ENCODE results near the gene CARHSP1. TPM values are rescaled to one million over a fixed set of nuclear protein-coding genes. Genes with fewer than 3 reads are reported as not detected.
A peak's percentile ranks its signal among the peaks of the same experiment; 100 is the strongest.
"Not testable (repeated sequence)": the region's sequence is repeated elsewhere in the genome, so short reads cannot be mapped to it uniquely, and the experiment has no call there.

CARHSP1 gene
- total and polyA plus RNA-seq, 9 of the 15 experiments (the other 6 are each of a cell fraction or from before 2014, with no cell fraction given) = 5.8 to 114 (median 41.1) TPM

- Histone ChIP-seq H3K4me1 (replicated peaks in 1 of 2; ENCODE audit: control insufficient read depth in 2 of 2, insufficient read depth in 2 of 2, low read length in 2 of 2) (peaks cover 0 to 6% of the 10 kb centered on the region in 2 experiments; a peak in 2 of 5 replicates), H4K20me1 (replicated peaks; ENCODE audit: control insufficient read depth, insufficient read depth, low read length) (no peaks in the 10 kb centered on the region; the same call in 1 of the 2 replicates), H3K9ac (ENCODE audit: insufficient read depth in 1 of 2, low read depth in 2 of 2, low read length in 2 of 2) (peak overlapping the region in 1 of 2 experiments; percentile 66; a peak in 1 of 4 replicates), H2AFZ (ENCODE audit: low read depth, low read length) (no peak overlapping the region), H3K4me2 (ENCODE audit: insufficient read depth, low read length) (no peak overlapping the region), H3K27me3 (ENCODE audit: control insufficient read depth in 2 of 2, insufficient read depth in 2 of 2, low read length in 2 of 2) (peaks cover 0 to 12% of the 10 kb centered on the region in 2 experiments; a peak in 3 of 5 replicates), H3K4me3 (no peak overlapping the region), H3K9me1 (ENCODE audit: control insufficient read depth, insufficient read depth, low read length) (no peaks in the 10 kb centered on the region), H3K9me3 (replicated peaks; ENCODE audit: control insufficient read depth, insufficient read depth, low read depth, low read length) (no peaks in the 10 kb centered on the region), H3K79me2 (ENCODE audit: control insufficient read depth, insufficient read depth, low read length) (no peaks in the 10 kb centered on the region), H3K27ac (ENCODE audit: extremely low read depth, low read depth, low read length) (no peak overlapping the region), H3K36me3 (ENCODE audit: control insufficient read depth, insufficient read depth, low read length) (no peaks in the 10 kb centered on the region)
- no TSS peak for BruUV-seq (replicated peaks)
- DNase-seq (ENCODE audit: extremely low read depth in 1 of 4, low spot score in 3 of 4) = no peak
- no peak for FAIRE-seq
- no peak for ATAC-seq
- WGBS (ENCODE audit: insufficient coverage, low coverage, missing lambda C conversion rate) = 2% methylated on average over 8 of the region's 8 CpGs
- intact Hi-C loops (cut with micrococcal nuclease) (loop anchor here (10.0 kb wide), 1 partner anchor 257 kb away; no protein-coding TSS in a partner anchor), in situ Hi-C loops (cut with MboI) (loop anchor here (5.0 kb wide), 1 partner anchor 226 kb away; no protein-coding TSS in a partner anchor)
- ChIA-PET POLR2A (interaction anchor here (0.9 to 1.4 kb wide), 2 partner anchors 9 to 13 kb away, joined by 3 to 6 read pairs; partner anchors contain the start of gene CARHSP1), CTCF (ENCODE audit: low intra/inter-chr PET ratio) (no interaction called here)
- TF ChIP-seq NR2C1 (IDR thresholded peaks at IDR 0.05) (no peak), NR2C1 (tag; IDR thresholded peaks at IDR 0.05) (no peak), ZNF140 (CRISPR knock-in tag; IDR thresholded peaks at IDR 0.05) (no peak), ZFP36 (IDR thresholded peaks at IDR 0.05; ENCODE audit: low read depth, low read length, partially characterized antibody) (peak; percentile 95), SMAD3 (CRISPR knock-in tag; conservative IDR thresholded peaks at IDR 0.05) (no peak), CBFA2T3 (IDR thresholded peaks at IDR 0.05) (no peak), MIER1 (IDR thresholded peaks at IDR 0.05; ENCODE audit: low read depth) (no peak), HNRNPLL (IDR thresholded peaks at IDR 0.05; ENCODE audit: low read depth, low read length, poor library complexity, severe bottlenecking) (no peak), ZNF239 (CRISPR knock-in tag; IDR thresholded peaks at IDR 0.05) (no peak), BCOR (IDR thresholded peaks at IDR 0.05) (peak; percentile 18; the same call in 1 of the 2 replicates), BMI1 (IDR thresholded peaks at IDR 0.05; ENCODE audit: low read length) (no peak), CREB3L1 (IDR thresholded peaks at IDR 0.05; ENCODE audit: borderline replicate concordance, low read depth) (no peak)
Measured at GRCh38 chr16:8877894-8878522, 9.2 kb upstream of the CARHSP1 start.

GRCh38 chr16:8875317-8875716, 6.5 kb upstream of the CARHSP1 start:
- ATAC-seq; BruUV-seq (replicated peaks); H3K27ac ChIP-seq (ENCODE audit: extremely low read depth, low read depth, low read length); DNase-seq (ENCODE audit: extremely low read depth in 1 of 4, low spot score in 3 of 4); H3K4me3 ChIP-seq; H4K20me1 ChIP-seq (replicated peaks; ENCODE audit: control insufficient read depth, insufficient read depth, low read length); H3K9ac ChIP-seq (ENCODE audit: insufficient read depth in 1 of 2, low read depth in 2 of 2, low read length in 2 of 2); H3K9me3 ChIP-seq (replicated peaks; ENCODE audit: control insufficient read depth, insufficient read depth, low read depth, low read length); H3K9me1 ChIP-seq (ENCODE audit: control insufficient read depth, insufficient read depth, low read length); H3K36me3 ChIP-seq (ENCODE audit: control insufficient read depth, insufficient read depth, low read length); CTCF ChIA-PET (ENCODE audit: low intra/inter-chr PET ratio); H3K4me2 ChIP-seq (ENCODE audit: insufficient read depth, low read length); H2AFZ ChIP-seq (ENCODE audit: low read depth, low read length); H3K79me2 ChIP-seq (ENCODE audit: control insufficient read depth, insufficient read depth, low read length): not testable (repeated sequence)
- WGBS (ENCODE audit: insufficient coverage, low coverage, missing lambda C conversion rate) = 13% methylated on average over 7 of the region's 7 CpGs
- Histone ChIP-seq H3K4me1 (replicated peaks in 1 of 2; ENCODE audit: control insufficient read depth in 2 of 2, insufficient read depth in 2 of 2, low read length in 2 of 2) (peaks cover 10 to 14% of the 10 kb centered on the region in 2 experiments), H3K27me3 (ENCODE audit: control insufficient read depth in 2 of 2, insufficient read depth in 2 of 2, low read length in 2 of 2) (peaks cover 0 to 12% of the 10 kb centered on the region in 2 experiments; a peak in 2 of 5 replicates)
- intact Hi-C loops (cut with micrococcal nuclease) = loop anchor here (10.0 kb wide), 1 partner anchor 259 kb away; no protein-coding TSS in a partner anchor
- FAIRE-seq = peak; percentile 15
- in situ Hi-C loops (cut with MboI) = loop anchor here (5.0 kb wide), 1 partner anchor 223 kb away; no protein-coding TSS in a partner anchor
- POLR2A ChIA-PET = interaction anchor here (0.9 to 1.6 kb wide), 2 partner anchors 13 to 36 kb away, joined by 3 to 5 read pairs; no protein-coding TSS in a partner anchor

All from K562 (cell line).